RWPE2 (cell line): ENCODE data around the gene CYB561D1.

Source experiments
- ATAC-seq: fragments of 200-7000 bp; cut with Tn5 transposase; 3 replicates; pipeline ENCODE4 v1.9.1; 2021; ENCODE audit warnings: low read depth
- DNase-seq: peaks from one replicate; pipeline ENCODE4 v3.0.0-alpha.2; 2020; ENCODE audit warnings: low spot score
- H3K27ac ChIP-seq: fragments of 450-650 bp; 2 replicates; pipeline ENCODE4 v1.5.1; 2017; ENCODE audit warnings: mild to moderate bottlenecking; ENCODE audit not compliant: poor library complexity, severe bottlenecking
- H3K27me3 ChIP-seq: fragments of 250-450 bp; sonication (Bioruptor Pico); 2 replicates; pipeline ENCODE4 v1.5.1; 2021; ENCODE audit warnings: mild to moderate bottlenecking, moderate library complexity; ENCODE audit not compliant: insufficient read depth, poor library complexity, severe bottlenecking
- H3K36me3 ChIP-seq: fragments of 250-450 bp; sonication (Bioruptor Pico); 2 replicates; pipeline ENCODE4 v1.5.1; 2020; ENCODE audit warnings: low read depth, mild to moderate bottlenecking, moderate library complexity
- H3K4me1 ChIP-seq: fragments of 250-450 bp; sonication (Bioruptor Pico); 2 replicates; pipeline ENCODE4 v1.5.1; 2021; ENCODE audit warnings: mild to moderate bottlenecking, moderate library complexity; ENCODE audit not compliant: insufficient read depth, poor library complexity, severe bottlenecking
- H3K4me3 ChIP-seq: fragments of 250-450 bp; sonication (Bioruptor Pico); 2 replicates; pipeline ENCODE4 v1.5.1; 2021; ENCODE audit warnings: mild to moderate bottlenecking, moderate library complexity; ENCODE audit not compliant: severe bottlenecking
- H3K9me3 ChIP-seq: fragments of 250-450 bp; sonication (Bioruptor Pico); 2 replicates; pipeline ENCODE4 v1.5.1; 2021; ENCODE audit warnings: mild to moderate bottlenecking, moderate library complexity; ENCODE audit not compliant: severe bottlenecking
- CTCF ChIP-seq: fragments of 450-650 bp; IDR thresholded peaks from one replicate; pipeline ENCODE4 v1.5.1; 2017; ENCODE audit warnings: mild to moderate bottlenecking, moderate library complexity; ENCODE audit not compliant: poor library complexity, severe bottlenecking

The CYB561D1 gene

DNA sequence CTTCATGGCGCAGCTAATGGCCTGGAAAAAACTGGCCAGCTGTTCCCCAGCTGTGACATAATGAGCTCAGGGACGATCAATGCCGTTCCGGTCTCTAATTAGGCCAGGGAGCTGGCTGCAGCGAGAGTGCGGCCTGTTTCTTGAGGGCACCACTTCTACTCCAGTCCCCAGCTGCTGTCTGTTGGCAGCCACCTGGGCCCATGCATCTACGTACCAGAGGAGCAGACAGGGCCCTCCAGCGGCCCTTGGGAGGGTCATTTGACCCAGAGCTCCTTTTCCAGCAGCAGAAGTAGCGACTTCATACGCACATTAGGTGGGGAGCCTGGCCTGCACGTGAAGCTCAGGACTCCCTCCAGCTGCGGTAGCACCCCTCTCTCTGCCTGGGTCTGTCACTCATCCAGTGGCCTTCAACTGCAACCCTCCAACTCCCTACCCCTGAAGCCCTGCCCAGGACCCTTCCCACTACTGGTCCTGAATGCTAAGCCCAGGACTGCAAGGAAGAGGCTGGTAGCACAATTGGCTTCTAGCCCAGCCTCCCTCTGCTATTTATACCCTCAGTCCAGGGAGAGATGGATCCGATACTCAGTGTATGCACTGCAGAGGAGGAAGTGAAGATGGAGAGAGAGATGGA lies 36.7 kb downstream of the CYB561D1 start:
- no peak overlapping the region for H3K27ac ChIP-seq
- H3K36me3 ChIP-seq = no peaks in the 10 kb centered on the region
- ATAC-seq = no peak
- no peak overlapping the region for H3K4me3 ChIP-seq
- TF ChIP-seq CTCF = no peak
- H3K4me1 ChIP-seq = no peaks in the 10 kb centered on the region
- no peak for DNase-seq
- H3K9me3 ChIP-seq = no peaks in the 10 kb centered on the region
- H3K27me3 ChIP-seq = no peaks in the 10 kb centered on the region

- ATAC-seq (no peak), DNase-seq (no peak)
- TF ChIP-seq CTCF = no peak
- Histone ChIP-seq H3K36me3 (no peaks in the 10 kb centered on the region), H3K4me3 (no peak overlapping the region), H3K9me3 (no peaks in the 10 kb centered on the region), H3K27me3 (no peaks in the 10 kb centered on the region), H3K27ac (no peak overlapping the region), H3K4me1 (no peaks in the 10 kb centered on the region)
Observed at GRCh38 chr1:109531380-109531779, 37.5 kb downstream of the CYB561D1 start.

GRCh38 chr1:109531826-109532364 lies 38.0 kb downstream of the CYB561D1 start:
- no peaks in the 10 kb centered on the region for H3K36me3 ChIP-seq
- no peaks in the 10 kb centered on the region for H3K4me1 ChIP-seq
- TF ChIP-seq CTCF = no peak
- no peak for DNase-seq
- H3K27me3 ChIP-seq = no peaks in the 10 kb centered on the region
- H3K9me3 ChIP-seq = no peaks in the 10 kb centered on the region
- no peak overlapping the region for H3K4me3 ChIP-seq
- no peak for ATAC-seq
- no peak overlapping the region for H3K27ac ChIP-seq

DNA sequence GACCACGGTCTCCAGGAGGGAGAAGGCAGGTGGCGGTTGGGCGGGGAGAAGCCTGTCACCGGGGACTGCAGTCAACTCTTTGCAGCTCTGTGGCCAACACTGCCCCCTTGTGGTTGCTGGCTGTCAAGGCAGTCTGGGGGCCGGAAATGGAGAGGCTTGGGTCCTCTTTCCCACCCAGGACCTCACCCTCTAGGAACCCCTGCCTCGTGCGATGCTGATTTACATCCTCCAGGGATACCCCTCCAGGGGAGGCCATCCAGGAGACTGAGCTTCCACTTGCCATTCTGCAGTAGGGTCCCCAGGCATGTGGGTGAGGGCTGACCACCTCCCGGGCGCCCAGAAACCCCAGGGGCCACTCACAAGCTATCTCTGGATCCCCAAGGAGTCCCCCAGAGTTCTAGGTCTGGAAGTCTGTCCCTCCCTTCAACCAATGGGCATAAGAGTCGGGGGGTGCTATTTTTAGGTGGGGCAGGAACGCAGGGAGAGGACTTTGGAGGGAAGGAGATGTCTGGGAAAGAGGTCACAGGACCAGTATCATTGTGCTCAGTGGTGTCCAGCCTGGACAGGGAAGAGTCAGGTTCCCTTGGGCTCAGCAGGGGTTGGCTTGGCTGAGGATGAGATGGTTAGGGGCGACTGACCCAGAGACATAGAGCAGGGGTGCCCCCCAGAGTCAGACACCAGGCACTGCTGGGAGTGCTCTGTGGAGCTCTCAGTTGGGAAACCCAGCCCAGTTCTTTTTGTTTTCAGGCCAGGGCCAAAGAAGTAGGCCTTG lies 38.7 kb downstream of the CYB561D1 start:
- DNase-seq (no peak), ATAC-seq (peak; percentile 74)
- no peaks in the 10 kb centered on the region for H3K9me3 ChIP-seq
- H3K4me1 ChIP-seq = no peaks in the 10 kb centered on the region
- H3K27ac ChIP-seq = no peak overlapping the region
- TF ChIP-seq CTCF = peak; percentile 95
- H3K36me3 ChIP-seq = no peaks in the 10 kb centered on the region
- H3K4me3 ChIP-seq = no peak overlapping the region
- H3K27me3 ChIP-seq = no peaks in the 10 kb centered on the region
